ENCODE measurements around the gene GLP2R.

The GLP2R gene

GRCh38 chr17:9900044-9900594 is 74.4 kb downstream of the GLP2R start:
- Histone ChIP-seq H3K79me2 (no peaks in the 10 kb centered on the region), H3K9me3 (ENCODE audit: control insufficient read depth, low read length) (no peaks in the 10 kb centered on the region), H3K9ac (no peak overlapping the region), H3K36me3 (ENCODE audit: control insufficient read depth, insufficient read depth, low read length) (no peaks in the 10 kb centered on the region), H3K27ac (no peak overlapping the region), H2AFZ (no peak overlapping the region), H3K4me3 (ENCODE audit: low read depth, low read length) (no peak overlapping the region), H3K4me2 (ENCODE audit: low read length) (no peak overlapping the region), H3K27me3 (ENCODE audit: control insufficient read depth, insufficient read depth, low read length) (no peaks in the 10 kb centered on the region), H3K4me1 (no peaks in the 10 kb centered on the region)
- TF ChIP-seq, protein P1, sequence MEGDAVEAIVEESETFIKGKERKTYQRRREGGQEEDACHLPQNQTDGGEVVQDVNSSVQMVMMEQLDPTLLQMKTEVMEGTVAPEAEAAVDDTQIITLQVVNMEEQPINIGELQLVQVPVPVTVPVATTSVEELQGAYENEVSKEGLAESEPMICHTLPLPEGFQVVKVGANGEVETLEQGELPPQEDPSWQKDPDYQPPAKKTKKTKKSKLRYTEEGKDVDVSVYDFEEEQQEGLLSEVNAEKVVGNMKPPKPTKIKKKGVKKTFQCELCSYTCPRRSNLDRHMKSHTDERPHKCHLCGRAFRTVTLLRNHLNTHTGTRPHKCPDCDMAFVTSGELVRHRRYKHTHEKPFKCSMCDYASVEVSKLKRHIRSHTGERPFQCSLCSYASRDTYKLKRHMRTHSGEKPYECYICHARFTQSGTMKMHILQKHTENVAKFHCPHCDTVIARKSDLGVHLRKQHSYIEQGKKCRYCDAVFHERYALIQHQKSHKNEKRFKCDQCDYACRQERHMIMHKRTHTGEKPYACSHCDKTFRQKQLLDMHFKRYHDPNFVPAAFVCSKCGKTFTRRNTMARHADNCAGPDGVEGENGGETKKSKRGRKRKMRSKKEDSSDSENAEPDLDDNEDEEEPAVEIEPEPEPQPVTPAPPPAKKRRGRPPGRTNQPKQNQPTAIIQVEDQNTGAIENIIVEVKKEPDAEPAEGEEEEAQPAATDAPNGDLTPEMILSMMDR (IDR thresholded peaks at IDR 0.05): no peak

DNA sequence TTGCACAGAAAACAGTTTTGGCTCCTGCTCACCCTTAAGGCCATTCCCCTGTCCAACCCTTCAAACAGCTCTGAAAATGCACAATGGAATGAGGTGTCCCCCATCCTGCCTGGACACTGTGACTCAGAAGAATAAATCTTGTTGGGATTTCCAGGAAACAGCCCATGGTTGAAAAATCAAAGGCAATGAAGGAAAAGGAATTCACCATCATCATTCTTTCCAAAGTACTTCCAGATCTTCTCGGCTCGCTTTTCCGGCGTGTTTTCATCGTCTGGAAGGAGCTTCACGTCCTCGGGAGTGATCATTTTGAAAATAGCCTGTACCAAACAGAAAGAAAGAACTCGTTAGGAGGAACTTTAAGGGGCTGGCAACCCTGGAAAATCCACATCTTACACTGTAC is 75.1 kb downstream of the GLP2R start:
- Histone ChIP-seq H3K27ac (no peak overlapping the region), H3K36me3 (ENCODE audit: control insufficient read depth, insufficient read depth, low read length) (no peaks in the 10 kb centered on the region)

DNA sequence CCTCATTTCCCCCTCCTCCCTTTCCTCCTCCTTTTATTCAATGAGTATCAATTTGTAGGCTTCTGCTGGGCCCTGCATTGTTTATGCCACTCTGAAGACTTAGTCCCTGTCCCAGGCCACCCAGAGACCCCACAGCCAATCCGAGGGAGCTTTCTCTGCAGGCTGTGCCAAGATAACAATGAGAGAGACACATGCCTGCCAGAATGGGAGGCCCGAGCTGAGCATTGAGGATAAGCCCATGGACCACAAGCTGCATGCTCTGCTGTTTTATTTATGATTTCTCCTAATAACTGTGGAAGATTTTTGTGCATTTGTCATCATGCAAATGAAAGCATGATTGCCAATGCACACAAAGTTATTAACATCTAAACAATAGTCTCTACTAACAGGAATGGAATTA is 76.4 kb downstream of the GLP2R start:
- Histone ChIP-seq H3K27ac (no peak overlapping the region), H3K4me2 (ENCODE audit: low read length) (no peak overlapping the region), H3K4me1 (no peaks in the 10 kb centered on the region), H3K36me3 (ENCODE audit: control insufficient read depth, insufficient read depth, low read length) (no peaks in the 10 kb centered on the region), H3K79me2 (no peaks in the 10 kb centered on the region), H3K9ac (no peak overlapping the region), H3K27me3 (ENCODE audit: control insufficient read depth, insufficient read depth, low read length) (peaks cover 2% of the 10 kb centered on the region), H3K4me3 (ENCODE audit: low read depth, low read length) (no peak overlapping the region), H2AFZ (no peak overlapping the region), H3K9me3 (ENCODE audit: control insufficient read depth, low read length) (no peaks in the 10 kb centered on the region)
- TF ChIP-seq, protein P1 (IDR thresholded peaks at IDR 0.05): no peak

More for the DNA sequence above, 75.1 kb downstream of the GLP2R start:
- Histone ChIP-seq H3K4me1 (no peaks in the 10 kb centered on the region), H2AFZ (no peak overlapping the region), H3K27me3 (ENCODE audit: control insufficient read depth, insufficient read depth, low read length) (no peaks in the 10 kb centered on the region), H3K9ac (no peak overlapping the region), H3K4me2 (ENCODE audit: low read length) (no peak overlapping the region), H3K79me2 (no peaks in the 10 kb centered on the region), H3K9me3 (ENCODE audit: control insufficient read depth, low read length) (no peaks in the 10 kb centered on the region), H3K4me3 (ENCODE audit: low read depth, low read length) (no peak overlapping the region)
- TF ChIP-seq, protein P1 (IDR thresholded peaks at IDR 0.05): no peak

DNA sequence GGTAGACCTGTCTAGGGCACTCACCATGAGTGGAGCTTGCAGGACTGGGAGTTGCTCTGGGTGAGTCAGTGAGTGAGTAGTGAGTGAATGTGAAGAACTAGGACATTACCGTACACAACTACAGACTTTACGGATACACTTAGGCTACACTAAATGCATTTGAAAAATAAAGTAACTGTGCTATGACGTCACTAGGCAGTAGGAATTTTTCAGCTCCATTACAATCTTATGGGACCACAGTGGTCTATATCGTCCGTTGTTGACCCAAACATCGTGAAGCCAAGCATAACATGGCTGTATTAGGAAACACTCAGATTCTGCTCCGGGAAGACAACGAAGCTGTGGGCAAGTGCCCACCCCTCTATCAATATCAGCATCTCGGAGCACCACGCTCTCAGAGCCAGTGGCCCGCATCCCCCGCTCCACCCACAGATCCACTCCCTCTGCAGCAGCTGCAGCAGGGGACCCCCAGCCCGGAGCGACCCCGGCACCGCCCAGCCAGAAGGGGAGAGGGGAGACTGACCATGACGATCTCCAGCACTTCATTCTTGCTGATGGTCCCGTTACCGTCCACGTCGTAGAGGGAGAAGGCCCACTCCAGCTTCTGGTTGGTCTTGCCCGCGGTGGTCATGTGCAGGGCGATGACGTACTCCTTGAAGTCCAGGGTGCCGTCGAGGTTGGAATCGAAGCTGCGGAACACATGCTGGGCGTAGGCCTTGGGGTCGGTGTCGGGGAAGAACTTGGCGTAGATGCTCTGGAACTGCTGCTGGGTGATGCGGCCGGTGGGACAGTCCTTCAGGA is 78.8 kb downstream of the GLP2R start:
- H3K79me2 ChIP-seq: no peaks in the 10 kb centered on the region
- H3K9ac ChIP-seq: no peak overlapping the region
- TF ChIP-seq, protein P1 (IDR thresholded peaks at IDR 0.05): no peak
- H2AFZ ChIP-seq: no peak overlapping the region
- no peaks in the 10 kb centered on the region for H3K4me1 ChIP-seq
- no peaks in the 10 kb centered on the region for H3K36me3 ChIP-seq (ENCODE audit: control insufficient read depth, insufficient read depth, low read length)
- H3K4me3 ChIP-seq (ENCODE audit: low read depth, low read length): no peak overlapping the region
- H3K4me2 ChIP-seq (ENCODE audit: low read length): no peak overlapping the region
- H3K27me3 ChIP-seq (ENCODE audit: control insufficient read depth, insufficient read depth, low read length): peaks cover 2% of the 10 kb centered on the region
- H3K9me3 ChIP-seq (ENCODE audit: control insufficient read depth, low read length): no peaks in the 10 kb centered on the region
- no peak overlapping the region for H3K27ac ChIP-seq

DNA sequence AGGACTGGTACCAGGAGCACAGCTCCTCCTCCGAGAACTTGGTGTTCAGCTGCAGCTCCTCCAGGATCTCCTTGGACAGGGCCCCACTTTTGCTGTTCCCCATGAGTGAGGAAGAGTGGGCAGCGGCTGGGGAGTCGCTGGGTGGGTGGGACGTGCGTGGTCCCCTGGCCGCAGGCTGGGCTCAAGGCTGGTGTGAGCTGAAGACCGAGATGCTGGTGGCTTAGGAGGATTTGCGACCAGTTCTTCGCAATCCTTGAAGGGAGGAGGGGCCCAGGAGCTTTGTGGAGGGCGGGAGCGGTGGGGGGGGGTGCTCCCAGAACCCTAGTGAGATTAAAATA is 79.3 kb downstream of the GLP2R start, which contains the start of gene RCVRN:
Gene RCVRN (minus strand): TSS at position 194 of the 338 bp plus-strand sequence. CDS start 91 bp downstream, at position 103.
- TF ChIP-seq, protein P1 (IDR thresholded peaks at IDR 0.05): no peak

More for the DNA sequence above, 79.3 kb downstream of the GLP2R start, which contains the start of gene RCVRN:
- Histone ChIP-seq H3K4me2 (ENCODE audit: low read length) (no peak within 1 kb of the TSS), H3K9ac (no peak within 1 kb of the TSS), H2AFZ (no peak within 1 kb of the TSS), H3K27ac (no peak within 1 kb of the TSS), H3K4me3 (ENCODE audit: low read depth, low read length) (no peak within 1 kb of the TSS), H3K9me3 (ENCODE audit: control insufficient read depth, low read length) (no peaks in the 10 kb centered on the region), H3K36me3 (ENCODE audit: control insufficient read depth, insufficient read depth, low read length) (no peaks in the 10 kb centered on the region), H3K4me1 (no peaks in the 10 kb centered on the region), H3K79me2 (no peaks in the 10 kb centered on the region), H3K27me3 (ENCODE audit: control insufficient read depth, insufficient read depth, low read length) (peaks cover 2% of the 10 kb centered on the region)
